Measurements from ENCODE around the gene CD248.
"Not testable (repeated sequence)": the region's sequence is repeated elsewhere in the genome, so short reads cannot be mapped to it uniquely, and the experiment has no call there.

Gene CD248

DNA sequence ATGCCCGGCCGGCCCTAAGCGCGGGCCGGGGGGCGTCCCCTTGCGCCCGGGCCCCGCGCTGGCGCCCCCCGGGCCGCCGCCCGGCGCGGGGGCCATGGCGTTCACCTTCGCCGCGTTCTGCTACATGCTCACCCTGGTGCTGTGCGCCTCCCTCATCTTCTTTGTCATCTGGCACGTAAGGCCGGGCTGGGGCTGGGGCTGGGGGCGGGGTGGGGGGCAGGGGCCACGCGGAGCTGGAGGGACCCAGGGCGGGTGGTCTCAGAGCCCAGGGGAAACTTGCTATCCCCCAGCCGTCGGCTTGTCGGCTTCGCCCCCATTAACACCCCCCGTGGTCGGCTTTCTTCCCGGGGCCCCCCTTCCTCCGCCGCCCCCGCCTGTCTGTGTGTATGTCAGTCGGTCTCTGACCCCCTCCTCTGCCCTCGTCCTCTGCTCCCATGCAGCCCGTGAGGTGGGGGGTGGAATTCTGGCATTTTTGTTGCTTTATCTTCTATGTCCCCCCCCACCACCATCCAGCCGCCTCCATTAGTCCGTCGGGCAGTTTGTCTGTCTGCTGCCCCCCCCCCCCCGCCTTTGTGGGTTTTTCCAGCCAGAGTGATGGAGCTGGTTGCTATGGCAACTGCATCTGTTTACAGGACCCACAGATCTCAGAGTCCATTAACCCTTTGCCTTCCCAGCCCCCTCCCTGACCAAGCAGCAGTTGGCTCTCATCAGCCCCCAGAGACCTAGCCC is 38.3 kb downstream of the CD248 start:
- no peak overlapping the region for H3K4me3 ChIP-seq (ENCODE audit: low read depth, low read length)
- DNase-seq (ENCODE audit: low read depth) = no peak
- TF ChIP-seq, protein P1, sequence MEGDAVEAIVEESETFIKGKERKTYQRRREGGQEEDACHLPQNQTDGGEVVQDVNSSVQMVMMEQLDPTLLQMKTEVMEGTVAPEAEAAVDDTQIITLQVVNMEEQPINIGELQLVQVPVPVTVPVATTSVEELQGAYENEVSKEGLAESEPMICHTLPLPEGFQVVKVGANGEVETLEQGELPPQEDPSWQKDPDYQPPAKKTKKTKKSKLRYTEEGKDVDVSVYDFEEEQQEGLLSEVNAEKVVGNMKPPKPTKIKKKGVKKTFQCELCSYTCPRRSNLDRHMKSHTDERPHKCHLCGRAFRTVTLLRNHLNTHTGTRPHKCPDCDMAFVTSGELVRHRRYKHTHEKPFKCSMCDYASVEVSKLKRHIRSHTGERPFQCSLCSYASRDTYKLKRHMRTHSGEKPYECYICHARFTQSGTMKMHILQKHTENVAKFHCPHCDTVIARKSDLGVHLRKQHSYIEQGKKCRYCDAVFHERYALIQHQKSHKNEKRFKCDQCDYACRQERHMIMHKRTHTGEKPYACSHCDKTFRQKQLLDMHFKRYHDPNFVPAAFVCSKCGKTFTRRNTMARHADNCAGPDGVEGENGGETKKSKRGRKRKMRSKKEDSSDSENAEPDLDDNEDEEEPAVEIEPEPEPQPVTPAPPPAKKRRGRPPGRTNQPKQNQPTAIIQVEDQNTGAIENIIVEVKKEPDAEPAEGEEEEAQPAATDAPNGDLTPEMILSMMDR (IDR thresholded peaks at IDR 0.05; ENCODE audit: low read depth, low read length, missing control alignments) = no peak

DNA sequence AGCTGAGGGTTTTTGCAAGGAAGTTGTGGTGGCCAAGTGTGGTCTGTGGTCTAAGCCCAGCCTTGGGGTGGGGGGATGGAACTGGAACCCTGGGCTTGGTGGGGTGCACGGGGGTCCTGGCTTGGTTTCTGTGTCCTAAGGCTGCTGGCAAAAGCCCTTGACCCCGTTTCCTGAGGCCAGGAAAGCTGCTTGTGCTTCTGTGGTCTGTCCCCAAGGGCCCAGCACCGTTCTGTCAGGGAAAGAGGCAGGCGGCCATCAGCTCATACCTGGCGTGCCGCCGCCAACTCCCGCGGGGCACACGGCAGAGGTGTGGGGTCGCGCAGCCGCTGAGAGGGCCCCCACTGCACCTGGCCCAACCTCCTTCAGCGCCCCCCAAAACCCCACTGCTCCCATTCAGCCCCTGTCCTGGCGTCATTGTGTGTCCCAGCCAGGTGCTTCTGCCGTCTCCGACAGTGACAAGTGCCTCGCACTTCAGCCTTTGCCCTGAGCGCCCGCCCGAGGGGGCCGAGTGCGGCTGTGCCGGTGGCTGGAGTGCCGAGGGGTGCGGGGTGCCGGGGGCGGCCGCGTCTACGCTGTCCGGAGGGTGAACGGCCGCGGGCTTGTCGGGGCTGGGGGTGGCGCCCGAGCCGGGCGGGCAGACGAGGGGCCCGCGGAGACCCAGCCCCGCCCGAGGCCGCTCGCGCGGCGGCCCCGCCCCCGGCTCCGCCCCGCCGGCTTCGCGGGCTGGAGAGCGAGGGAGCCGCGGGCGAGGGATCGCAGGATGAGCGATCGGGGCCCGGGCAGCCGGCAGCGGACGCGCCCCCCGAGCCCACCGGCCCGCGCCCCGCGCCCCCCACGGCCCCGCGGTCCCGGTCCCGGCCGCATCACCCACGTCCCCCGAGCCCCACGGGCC is 39.1 kb downstream of the CD248 start, which contains the start of gene CNIH2:
TSS of gene CNIH2 (plus strand) at position 705 of the 892 bp plus-strand sequence. CDS start 282 bp downstream, outside the sequence.
- no peak for DNase-seq (ENCODE audit: low read depth)
- TF ChIP-seq, protein P1 (IDR thresholded peaks at IDR 0.05; ENCODE audit: low read depth, low read length, missing control alignments) = no peak
- no peak within 1 kb of the TSS for H3K4me3 ChIP-seq (ENCODE audit: low read depth, low read length)

DNA sequence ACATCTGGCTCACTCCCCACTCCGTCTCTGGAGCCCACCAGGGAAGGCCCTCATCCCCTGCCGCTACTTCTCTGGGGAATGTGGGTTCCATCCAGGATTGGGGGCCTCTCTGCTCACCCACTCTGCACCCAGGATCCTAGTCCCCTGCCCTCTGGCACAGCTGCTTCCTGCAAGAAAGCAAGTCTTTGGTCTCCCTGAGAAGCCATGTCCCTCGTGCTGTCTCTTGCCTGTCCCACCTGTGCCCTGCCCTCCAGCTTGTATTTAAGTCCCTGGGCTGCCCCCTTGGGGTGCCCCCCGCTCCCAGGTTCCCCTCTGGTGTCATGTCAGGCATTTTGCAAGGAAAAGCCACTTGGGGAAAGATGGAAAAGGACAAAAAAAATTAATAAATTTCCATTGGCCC is 39.8 kb downstream of the CD248 start:
- H3K4me3 ChIP-seq (ENCODE audit: low read depth, low read length) = not testable (repeated sequence)

DNA sequence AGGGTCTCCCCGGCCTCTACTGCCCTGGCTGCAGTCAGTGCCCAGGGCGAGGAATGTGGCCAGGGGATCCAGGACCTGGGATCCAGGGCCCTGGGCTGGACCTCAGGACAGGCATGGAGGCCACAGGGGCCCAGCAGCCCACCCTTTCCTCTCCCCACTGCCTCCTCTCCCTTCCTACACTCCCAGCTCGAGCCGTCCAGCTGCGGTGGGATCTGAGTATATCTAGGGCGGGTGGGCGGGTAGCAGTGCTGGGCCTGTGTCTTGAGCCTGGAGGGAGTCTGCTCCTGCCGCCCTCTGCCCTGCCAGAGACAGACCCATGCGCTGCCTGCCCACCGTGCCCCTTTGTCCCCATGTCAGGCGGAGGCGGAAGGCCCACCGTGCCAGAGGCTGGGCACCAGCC is 40.2 kb downstream of the CD248 start:
- not testable (repeated sequence) for DNase-seq (ENCODE audit: low read depth); H3K4me3 ChIP-seq (ENCODE audit: low read depth, low read length)

More for the DNA sequence above, 39.8 kb downstream of the CD248 start:
- not testable (repeated sequence) for DNase-seq (ENCODE audit: low read depth)

DNA sequence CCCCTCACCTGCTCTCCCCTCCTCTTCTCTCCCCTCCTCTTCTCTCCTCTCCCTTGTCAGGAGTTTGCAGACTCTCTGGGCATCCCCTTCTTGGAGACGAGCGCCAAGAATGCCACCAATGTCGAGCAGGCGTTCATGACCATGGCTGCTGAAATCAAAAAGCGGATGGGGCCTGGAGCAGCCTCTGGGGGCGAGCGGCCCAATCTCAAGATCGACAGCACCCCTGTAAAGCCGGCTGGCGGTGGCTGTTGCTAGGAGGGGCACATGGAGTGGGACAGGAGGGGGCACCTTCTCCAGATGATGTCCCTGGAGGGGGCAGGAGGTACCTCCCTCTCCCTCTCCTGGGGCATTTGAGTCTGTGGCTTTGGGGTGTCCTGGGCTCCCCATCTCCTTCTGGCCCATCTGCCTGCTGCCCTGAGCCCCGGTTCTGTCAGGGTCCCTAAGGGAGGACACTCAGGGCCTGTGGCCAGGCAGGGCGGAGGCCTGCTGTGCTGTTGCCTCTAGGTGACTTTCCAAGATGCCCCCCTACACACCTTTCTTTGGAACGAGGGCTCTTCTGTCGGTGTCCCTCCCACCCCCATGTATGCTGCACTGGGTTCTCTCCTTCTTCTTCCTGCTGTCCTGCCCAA is 40.7 kb downstream of the CD248 start:
- no peak for DNase-seq (ENCODE audit: low read depth)
- no peak overlapping the region for H3K4me3 ChIP-seq (ENCODE audit: low read depth, low read length)
- TF ChIP-seq, protein P1 (IDR thresholded peaks at IDR 0.05; ENCODE audit: low read depth, low read length, missing control alignments) = no peak

DNA sequence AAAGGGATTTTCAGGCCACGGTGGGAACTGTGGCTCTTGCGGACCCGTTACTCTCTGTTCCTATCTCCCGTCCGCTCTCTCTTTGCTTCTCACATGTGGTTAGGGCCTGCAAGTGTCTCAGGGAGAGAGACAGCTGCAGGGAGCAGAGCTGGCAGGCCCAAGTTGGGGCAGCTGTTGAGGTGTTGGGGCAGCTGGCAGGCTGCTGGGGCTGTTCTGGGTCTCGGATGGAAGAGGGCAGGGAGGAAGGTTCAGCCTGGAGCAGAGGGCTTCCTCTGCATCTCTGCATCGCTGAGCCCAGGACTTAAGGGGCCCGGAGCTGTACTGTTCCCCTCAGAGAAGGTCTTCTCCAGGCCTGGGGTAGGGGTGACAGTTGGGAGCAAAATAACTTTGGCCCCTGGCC is 41.4 kb downstream of the CD248 start:
- no peak for DNase-seq (ENCODE audit: low read depth)
- TF ChIP-seq, protein P1 (IDR thresholded peaks at IDR 0.05; ENCODE audit: low read depth, low read length, missing control alignments) = no peak
- no peak overlapping the region for H3K4me3 ChIP-seq (ENCODE audit: low read depth, low read length)

DNA sequence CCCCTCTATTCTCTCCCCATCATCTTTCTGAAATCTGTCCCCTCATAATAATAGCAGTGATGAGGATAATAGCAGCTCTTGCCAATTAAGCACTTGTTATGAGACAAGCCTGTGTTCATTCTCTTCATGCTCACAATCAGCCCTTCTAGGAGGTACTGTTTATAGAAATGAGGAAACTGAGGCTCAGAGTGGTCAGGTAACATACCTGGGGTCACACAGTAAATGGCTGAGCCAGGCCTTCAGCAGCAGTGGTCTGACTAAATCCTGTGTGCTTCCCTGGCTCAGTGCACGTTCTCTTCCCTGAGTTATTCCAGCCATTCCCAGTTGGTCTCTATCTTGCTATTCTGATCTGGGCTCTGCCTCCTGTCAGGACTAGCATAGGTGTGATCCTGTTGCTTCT is 42.6 kb downstream of the CD248 start:
- no peak for DNase-seq (ENCODE audit: low read depth)
- TF ChIP-seq, protein P1 (IDR thresholded peaks at IDR 0.05; ENCODE audit: low read depth, low read length, missing control alignments) = no peak
- H3K4me3 ChIP-seq (ENCODE audit: low read depth, low read length) = no peak overlapping the region
